HEK293 (cell line): ENCODE data around the gene TPRN.

ENCODE experiments used
- CTCF ChIA-PET: fragments of 350-600 bp; formaldehyde crosslinking; extraction: SDS; loops from one replicate; lab custom pipeline; 2021; ENCODE audit warnings: antibody characterized with exemption; lab: Yijun Ruan, JAX
- POLR2A ChIA-PET: fragments of 300-600 bp; formaldehyde crosslinking; extraction: SDS; loops from one replicate; lab custom pipeline; 2020; ENCODE audit warnings: antibody characterized with exemption, inconsistent platforms; lab: Yijun Ruan, JAX
- H3K27ac ChIP-seq: fragments of 200-500 bp; sonication (Bioruptor generic); 2 replicates; pipeline ENCODE4 v1.5.1; 2014; ENCODE audit warnings: low read depth, low read length, control low read depth, inconsistent platforms; ENCODE audit errors: extremely low read depth
- H3K36me3 ChIP-seq, 2 experiments: fragments of 200-500 bp in 1 of 2; sonication (Bioruptor generic) in 1 of 2; 1 replicate in 1 of 2; 2 replicates in 1 of 2; pipeline ENCODE4 v1.5.1; 2014 to 2017; ENCODE audit warnings: inconsistent platforms in 2 of 2, low read length in 2 of 2; ENCODE audit not compliant: control insufficient read depth in 2 of 2, insufficient read depth in 1 of 2
- H3K4me1 ChIP-seq: fragments of 200-500 bp; sonication (Bioruptor generic); 2 replicates; pipeline ENCODE4 v1.5.1; 2014; ENCODE audit warnings: mild to moderate bottlenecking, low read length, inconsistent platforms; ENCODE audit not compliant: control insufficient read depth, insufficient read depth
- H3K4me3 ChIP-seq: 2 replicates; pipeline ENCODE4 v1.5.1; 2011; ENCODE audit warnings: low read depth, mild to moderate bottlenecking, control low read depth, low read length, moderate library complexity
- H3K9me3 ChIP-seq: fragments of 200-500 bp; sonication (Bioruptor generic); 2 replicates; pipeline ENCODE4 v1.5.1; 2014; ENCODE audit warnings: low read depth, low read length, inconsistent platforms; ENCODE audit not compliant: control insufficient read depth, insufficient read depth
- GLI2 ChIP-seq: fragments of 450-650 bp; formaldehyde crosslinking; IDR thresholded peaks from 2 replicates; pipeline ENCODE4; 2017; ENCODE audit warnings: missing biosample characterization, missing genetic modification characterization, low read depth, borderline replicate concordance
- GLI4 ChIP-seq: fragments of 450-650 bp; formaldehyde crosslinking; IDR thresholded peaks from 2 replicates; pipeline ENCODE4 v1.5.1; 2016; ENCODE audit warnings: missing biosample characterization, missing genetic modification characterization
- IKZF3 ChIP-seq: fragments of 450-650 bp; IDR thresholded peaks from 2 replicates; pipeline ENCODE4 v1.5.0; 2018; ENCODE audit warnings: missing biosample characterization, mild to moderate bottlenecking, missing genetic modification characterization, moderate library complexity
- KLF8 ChIP-seq: fragments of 450-650 bp; formaldehyde crosslinking; IDR thresholded peaks from 2 replicates; pipeline ENCODE4 v1.5.1; 2016; ENCODE audit warnings: missing biosample characterization, missing genetic modification characterization
- MEIS1 ChIP-seq: sonication (generic); formaldehyde crosslinking; IDR thresholded peaks from 2 replicates; pipeline ENCODE4 v1.8.1; 2022; ENCODE audit warnings: missing genetic modification reagents, mild to moderate bottlenecking, borderline replicate concordance
- MYNN ChIP-seq: fragments of 450-650 bp; formaldehyde crosslinking; IDR thresholded peaks from 2 replicates; pipeline ENCODE4 v1.5.1; 2016; ENCODE audit warnings: missing biosample characterization, missing genetic modification characterization, borderline replicate concordance
- SALL2 ChIP-seq: fragments of 450-650 bp; formaldehyde crosslinking; IDR thresholded peaks from 2 replicates; pipeline ENCODE4 v1.5.0; 2017; ENCODE audit warnings: missing biosample characterization, mild to moderate bottlenecking, missing genetic modification characterization, borderline replicate concordance
- SCRT2 ChIP-seq: fragments of 450-650 bp; formaldehyde crosslinking; IDR thresholded peaks from 2 replicates; pipeline ENCODE4 v1.5.1; 2016; ENCODE audit warnings: missing biosample characterization, missing genetic modification characterization
- ZNF133 ChIP-seq: fragments of 450-650 bp; formaldehyde crosslinking; IDR thresholded peaks from 2 replicates; pipeline ENCODE4 v1.5.1; 2016; ENCODE audit warnings: missing biosample characterization, missing genetic modification characterization
- ZNF155 ChIP-seq: fragments of 450-650 bp; formaldehyde crosslinking; IDR thresholded peaks from 2 replicates; pipeline ENCODE4 v1.5.1; 2016; ENCODE audit warnings: missing biosample characterization, missing genetic modification characterization
- ZNF239 ChIP-seq: fragments of 450-650 bp; formaldehyde crosslinking; IDR thresholded peaks from 2 replicates; pipeline ENCODE4 v1.5.1; 2016; ENCODE audit warnings: missing biosample characterization, missing genetic modification characterization
- ZNF24 ChIP-seq: fragments of 450-650 bp; formaldehyde crosslinking; IDR thresholded peaks from 2 replicates; pipeline ENCODE4 v1.5.1; 2016; ENCODE audit warnings: missing biosample characterization, missing genetic modification characterization
- ZNF274 ChIP-seq, 2 experiments: fragments of 200-500 bp in 1 of 2; fragments of 450-650 bp in 1 of 2; sonication (Bioruptor generic) in 1 of 2; formaldehyde crosslinking in 1 of 2; IDR thresholded peaks; 2 replicates each; pipeline versions ENCODE4 v1.5.1 to v1.6.1; 2014 to 2016; ENCODE audit warnings: borderline replicate concordance in 1 of 2, inconsistent platforms in 1 of 2, low read length in 1 of 2, missing biosample characterization in 1 of 2, missing genetic modification characterization in 1 of 2
- ZNF311 ChIP-seq: fragments of 450-650 bp; formaldehyde crosslinking; IDR thresholded peaks from 2 replicates; pipeline ENCODE4 v1.5.1; 2017; ENCODE audit warnings: missing biosample characterization, missing genetic modification characterization, borderline replicate concordance
- ZNF341 ChIP-seq: fragments of 450-650 bp; formaldehyde crosslinking; IDR thresholded peaks from 2 replicates; pipeline ENCODE4; 2016; ENCODE audit warnings: low read depth, missing biosample characterization, missing genetic modification characterization
- ZNF529 ChIP-seq: fragments of 450-650 bp; formaldehyde crosslinking; IDR thresholded peaks from 2 replicates; pipeline ENCODE4 v1.5.1; 2017; ENCODE audit warnings: missing genetic modification characterization, missing biosample characterization; ENCODE audit not compliant: insufficient replicate concordance
- ZNF544 ChIP-seq: fragments of 450-650 bp; formaldehyde crosslinking; IDR thresholded peaks from 2 replicates; pipeline ENCODE4 v1.5.0; 2017; ENCODE audit warnings: missing biosample characterization, missing genetic modification characterization
- ZNF549 ChIP-seq: fragments of 450-650 bp; IDR thresholded peaks from 2 replicates; pipeline ENCODE4 v1.5.1; 2018; ENCODE audit warnings: missing biosample characterization, missing genetic modification characterization, mild to moderate bottlenecking, inconsistent platforms, moderate library complexity
- ZNF561 ChIP-seq: fragments of 450-650 bp; IDR thresholded peaks from 2 replicates; pipeline ENCODE4 v1.5.1; 2018; ENCODE audit warnings: missing biosample characterization, missing genetic modification characterization, borderline replicate concordance
- ZNF621 ChIP-seq: fragments of 450-650 bp; formaldehyde crosslinking; IDR thresholded peaks from 2 replicates; pipeline ENCODE4 v1.5.1; 2017; ENCODE audit warnings: missing biosample characterization, missing genetic modification characterization
- ZNF677 ChIP-seq: fragments of 450-650 bp; IDR thresholded peaks from 2 replicates; pipeline ENCODE4 v1.5.0; 2018; ENCODE audit warnings: missing biosample characterization, mild to moderate bottlenecking, missing genetic modification characterization, moderate library complexity
- ZNF701 ChIP-seq: fragments of 450-650 bp; formaldehyde crosslinking; IDR thresholded peaks from 2 replicates; pipeline ENCODE4 v1.5.1; 2016; ENCODE audit warnings: missing biosample characterization, missing genetic modification characterization
- TF ChIP-seq, protein P1 (sequence below): fragments of 450-650 bp; formaldehyde crosslinking; IDR thresholded peaks from 2 replicates; pipeline ENCODE4 v1.5.1; 2016; ENCODE audit warnings: missing biosample characterization, missing genetic modification characterization
- TF ChIP-seq, protein P2 (sequence below): fragments of 450-650 bp; IDR thresholded peaks from 2 replicates; pipeline ENCODE4 v1.5.1; 2018; ENCODE audit warnings: missing biosample characterization, missing genetic modification characterization
- TF ChIP-seq, protein P3 (sequence below): fragments of 450-650 bp; formaldehyde crosslinking; IDR thresholded peaks from 2 replicates; pipeline ENCODE4 v1.5.1; 2016; ENCODE audit warnings: missing biosample characterization, missing genetic modification characterization
- TF ChIP-seq, protein P4 (sequence below): fragments of 450-650 bp; formaldehyde crosslinking; IDR thresholded peaks from 2 replicates; pipeline ENCODE4 v1.5.1; 2016; ENCODE audit warnings: missing biosample characterization, missing genetic modification characterization
- TF ChIP-seq, protein P5 (sequence below): fragments of 450-650 bp; formaldehyde crosslinking; IDR thresholded peaks from 2 replicates; pipeline ENCODE4; 2016; ENCODE audit warnings: missing biosample characterization, missing genetic modification characterization
- TF ChIP-seq, protein P6 (sequence below): fragments of 450-650 bp; formaldehyde crosslinking; IDR thresholded peaks from 2 replicates; pipeline ENCODE4 v1.5.1; 2017; ENCODE audit warnings: missing biosample characterization, missing genetic modification characterization

TPRN gene

DNA sequence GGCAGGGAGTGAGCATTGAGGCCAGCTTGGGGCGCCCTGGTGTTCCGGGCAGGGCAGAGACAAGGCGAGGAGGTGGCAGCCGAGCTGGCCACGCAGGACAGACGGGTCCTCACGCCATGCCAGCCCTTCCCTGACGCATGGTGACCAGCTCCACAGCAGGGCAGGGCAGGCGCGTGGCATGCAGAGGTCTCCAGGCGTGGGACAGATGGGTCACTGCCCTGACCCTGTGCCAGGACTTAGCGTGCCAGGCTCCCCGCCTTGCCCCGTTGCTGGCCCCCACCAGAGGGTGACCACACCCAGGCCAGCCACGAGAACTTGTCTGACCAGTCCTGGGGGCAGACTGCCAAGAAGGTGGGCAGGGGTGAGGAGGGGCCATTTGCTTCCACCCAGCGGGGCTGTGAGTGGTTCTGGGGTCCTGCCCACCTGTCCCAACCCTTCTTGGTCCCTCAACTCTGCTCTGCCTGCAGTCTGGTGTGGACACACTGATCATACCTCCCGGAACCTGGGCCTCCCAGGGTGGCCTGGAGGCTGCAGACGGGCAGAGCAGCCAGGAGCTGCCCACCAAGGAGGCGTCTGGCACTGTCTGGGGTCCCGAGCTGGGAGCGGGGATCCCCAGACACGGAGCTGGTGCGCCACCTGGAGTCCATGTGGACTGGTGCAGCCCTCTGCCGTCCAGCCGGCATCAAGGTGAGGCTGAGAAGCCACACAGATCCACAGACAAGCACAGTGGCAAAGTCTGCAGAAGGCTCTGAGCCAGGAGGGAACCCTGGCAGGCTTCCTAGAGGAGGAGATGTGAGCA is 26.7 kb upstream of the TPRN start, which contains the start of gene RNF224:
Gene RNF224, plus strand, starts transcription at position 449 of the 799 bp plus-strand sequence. CDS start 834 bp downstream, outside the sequence.
- H3K4me3 ChIP-seq, result no peak within 1 kb of the TSS
- H3K36me3 ChIP-seq, result no peaks in the 10 kb centered on the region
- POLR2A ChIA-PET, result interaction anchor here (0.5 to 17.2 kb wide), 10 partner anchors 14 to 193 kb away, joined by 3 to 304 read pairs (median 5); partner anchors contain the start of genes ANAPC2, NDOR1, NPDC1 and SAPCD2
- CTCF ChIA-PET, result interaction anchor here (0.5 to 6.7 kb wide), 31 partner anchors 9 to 439 kb away, joined by 3 to 69 read pairs (median 5); partner anchors contain the start of genes ABCA2, ANAPC2, C8G and LRRC26
- H3K27ac ChIP-seq, result no peak within 1 kb of the TSS
- no peaks in the 10 kb centered on the region for H3K9me3 ChIP-seq
- H3K4me1 ChIP-seq, result peaks cover 4% of the 10 kb centered on the region
- no peak for TF ChIP-seq ZNF239 (tag by site-specific recombination)
- no peak for TF ChIP-seq ZNF529 (tag by site-specific recombination)
- TF ChIP-seq ZNF621 (tag by site-specific recombination), result no peak
- TF ChIP-seq ZNF677 (tag by site-specific recombination), result no peak
- TF ChIP-seq SALL2, result no peak
- TF ChIP-seq, protein P1, sequence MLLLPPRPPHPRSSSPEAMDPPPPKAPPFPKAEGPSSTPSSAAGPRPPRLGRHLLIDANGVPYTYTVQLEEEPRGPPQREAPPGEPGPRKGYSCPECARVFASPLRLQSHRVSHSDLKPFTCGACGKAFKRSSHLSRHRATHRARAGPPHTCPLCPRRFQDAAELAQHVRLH, result no peak
- peak; percentile 51; the same call in 1 of the 2 replicates for TF ChIP-seq KLF8 (tag by site-specific recombination)
- TF ChIP-seq, protein P2, sequence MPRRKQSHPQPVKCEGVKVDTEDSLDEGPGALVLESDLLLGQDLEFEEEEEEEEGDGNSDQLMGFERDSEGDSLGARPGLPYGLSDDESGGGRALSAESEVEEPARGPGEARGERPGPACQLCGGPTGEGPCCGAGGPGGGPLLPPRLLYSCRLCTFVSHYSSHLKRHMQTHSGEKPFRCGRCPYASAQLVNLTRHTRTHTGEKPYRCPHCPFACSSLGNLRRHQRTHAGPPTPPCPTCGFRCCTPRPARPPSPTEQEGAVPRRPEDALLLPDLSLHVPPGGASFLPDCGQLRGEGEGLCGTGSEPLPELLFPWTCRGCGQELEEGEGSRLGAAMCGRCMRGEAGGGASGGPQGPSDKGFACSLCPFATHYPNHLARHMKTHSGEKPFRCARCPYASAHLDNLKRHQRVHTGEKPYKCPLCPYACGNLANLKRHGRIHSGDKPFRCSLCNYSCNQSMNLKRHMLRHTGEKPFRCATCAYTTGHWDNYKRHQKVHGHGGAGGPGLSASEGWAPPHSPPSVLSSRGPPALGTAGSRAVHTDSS (tag by site-specific recombination), result no peak
- no peak for TF ChIP-seq ZNF549
- TF ChIP-seq ZNF341, result no peak
- no peak for TF ChIP-seq GLI2 (tag by site-specific recombination)
- no peak for TF ChIP-seq ZNF311 (tag by site-specific recombination)
- TF ChIP-seq GLI4, result no peak
- no peak for TF ChIP-seq ZNF701 (tag by site-specific recombination)
- no peak for TF ChIP-seq ZNF133 (tag by site-specific recombination)
- TF ChIP-seq, protein P3, sequence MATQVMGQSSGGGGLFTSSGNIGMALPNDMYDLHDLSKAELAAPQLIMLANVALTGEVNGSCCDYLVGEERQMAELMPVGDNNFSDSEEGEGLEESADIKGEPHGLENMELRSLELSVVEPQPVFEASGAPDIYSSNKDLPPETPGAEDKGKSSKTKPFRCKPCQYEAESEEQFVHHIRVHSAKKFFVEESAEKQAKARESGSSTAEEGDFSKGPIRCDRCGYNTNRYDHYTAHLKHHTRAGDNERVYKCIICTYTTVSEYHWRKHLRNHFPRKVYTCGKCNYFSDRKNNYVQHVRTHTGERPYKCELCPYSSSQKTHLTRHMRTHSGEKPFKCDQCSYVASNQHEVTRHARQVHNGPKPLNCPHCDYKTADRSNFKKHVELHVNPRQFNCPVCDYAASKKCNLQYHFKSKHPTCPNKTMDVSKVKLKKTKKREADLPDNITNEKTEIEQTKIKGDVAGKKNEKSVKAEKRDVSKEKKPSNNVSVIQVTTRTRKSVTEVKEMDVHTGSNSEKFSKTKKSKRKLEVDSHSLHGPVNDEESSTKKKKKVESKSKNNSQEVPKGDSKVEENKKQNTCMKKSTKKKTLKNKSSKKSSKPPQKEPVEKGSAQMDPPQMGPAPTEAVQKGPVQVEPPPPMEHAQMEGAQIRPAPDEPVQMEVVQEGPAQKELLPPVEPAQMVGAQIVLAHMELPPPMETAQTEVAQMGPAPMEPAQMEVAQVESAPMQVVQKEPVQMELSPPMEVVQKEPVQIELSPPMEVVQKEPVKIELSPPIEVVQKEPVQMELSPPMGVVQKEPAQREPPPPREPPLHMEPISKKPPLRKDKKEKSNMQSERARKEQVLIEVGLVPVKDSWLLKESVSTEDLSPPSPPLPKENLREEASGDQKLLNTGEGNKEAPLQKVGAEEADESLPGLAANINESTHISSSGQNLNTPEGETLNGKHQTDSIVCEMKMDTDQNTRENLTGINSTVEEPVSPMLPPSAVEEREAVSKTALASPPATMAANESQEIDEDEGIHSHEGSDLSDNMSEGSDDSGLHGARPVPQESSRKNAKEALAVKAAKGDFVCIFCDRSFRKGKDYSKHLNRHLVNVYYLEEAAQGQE (tag by site-specific recombination), result no peak
- TF ChIP-seq ZNF274 (IDR thresholded peaks at IDR 0.05; ENCODE audit: low read length), result no peak
- TF ChIP-seq ZNF274 (tag by site-specific recombination; IDR thresholded peaks at IDR 0.05; ENCODE audit: borderline replicate concordance), result no peak
- no peak for TF ChIP-seq MYNN (tag by site-specific recombination)
- TF ChIP-seq ZNF24 (tag by site-specific recombination), result no peak
- no peak for TF ChIP-seq ZNF561
- TF ChIP-seq ZNF155, result no peak
- TF ChIP-seq ZNF544 (tag by site-specific recombination), result no peak
- no peak for TF ChIP-seq IKZF3 (tag by site-specific recombination)
- no peak for TF ChIP-seq MEIS1 (CRISPR knock-in tag)
- TF ChIP-seq, protein P4, sequence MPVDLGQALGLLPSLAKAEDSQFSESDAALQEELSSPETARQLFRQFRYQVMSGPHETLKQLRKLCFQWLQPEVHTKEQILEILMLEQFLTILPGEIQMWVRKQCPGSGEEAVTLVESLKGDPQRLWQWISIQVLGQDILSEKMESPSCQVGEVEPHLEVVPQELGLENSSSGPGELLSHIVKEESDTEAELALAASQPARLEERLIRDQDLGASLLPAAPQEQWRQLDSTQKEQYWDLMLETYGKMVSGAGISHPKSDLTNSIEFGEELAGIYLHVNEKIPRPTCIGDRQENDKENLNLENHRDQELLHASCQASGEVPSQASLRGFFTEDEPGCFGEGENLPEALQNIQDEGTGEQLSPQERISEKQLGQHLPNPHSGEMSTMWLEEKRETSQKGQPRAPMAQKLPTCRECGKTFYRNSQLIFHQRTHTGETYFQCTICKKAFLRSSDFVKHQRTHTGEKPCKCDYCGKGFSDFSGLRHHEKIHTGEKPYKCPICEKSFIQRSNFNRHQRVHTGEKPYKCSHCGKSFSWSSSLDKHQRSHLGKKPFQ (tag by site-specific recombination), result no peak
- TF ChIP-seq, protein P5, sequence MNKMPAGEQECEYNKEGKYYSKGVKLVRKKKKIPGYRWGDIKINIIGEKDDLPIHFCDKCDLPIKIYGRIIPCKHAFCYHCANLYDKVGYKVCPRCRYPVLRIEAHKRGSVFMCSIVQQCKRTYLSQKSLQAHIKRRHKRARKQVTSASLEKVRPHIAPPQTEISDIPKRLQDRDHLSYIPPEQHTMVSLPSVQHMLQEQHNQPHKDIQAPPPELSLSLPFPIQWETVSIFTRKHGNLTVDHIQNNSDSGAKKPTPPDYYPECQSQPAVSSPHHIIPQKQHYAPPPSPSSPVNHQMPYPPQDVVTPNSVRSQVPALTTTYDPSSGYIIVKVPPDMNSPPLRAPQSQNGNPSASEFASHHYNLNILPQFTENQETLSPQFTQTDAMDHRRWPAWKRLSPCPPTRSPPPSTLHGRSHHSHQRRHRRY (tag by site-specific recombination), result no peak
- TF ChIP-seq SCRT2 (tag by site-specific recombination), result no peak
- TF ChIP-seq, protein P6, sequence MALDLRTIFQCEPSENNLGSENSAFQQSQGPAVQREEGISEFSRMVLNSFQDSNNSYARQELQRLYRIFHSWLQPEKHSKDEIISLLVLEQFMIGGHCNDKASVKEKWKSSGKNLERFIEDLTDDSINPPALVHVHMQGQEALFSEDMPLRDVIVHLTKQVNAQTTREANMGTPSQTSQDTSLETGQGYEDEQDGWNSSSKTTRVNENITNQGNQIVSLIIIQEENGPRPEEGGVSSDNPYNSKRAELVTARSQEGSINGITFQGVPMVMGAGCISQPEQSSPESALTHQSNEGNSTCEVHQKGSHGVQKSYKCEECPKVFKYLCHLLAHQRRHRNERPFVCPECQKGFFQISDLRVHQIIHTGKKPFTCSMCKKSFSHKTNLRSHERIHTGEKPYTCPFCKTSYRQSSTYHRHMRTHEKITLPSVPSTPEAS (tag by site-specific recombination), result no peak
